Breast epithelium (tissue), 3 donors: Measurements from ENCODE around the gene IRF1.

Experiments used
- POLR2A ChIP-seq: fragments of 450-650 bp; IDR thresholded peaks from one replicate; pipeline ENCODE4 v1.6.1; 2016; ENCODE audit warnings: antibody characterized with exemption, mild to moderate bottlenecking, moderate library complexity
- POLR2AphosphoS5 ChIP-seq, 3 donors: sonication (generic); formaldehyde crosslinking; IDR thresholded peaks; one replicate each; pipeline ENCODE4 v1.6.1; 2017; ENCODE audit warnings: antibody characterized with exemption in 3 of 3
- TF ChIP-seq, protein P1 (sequence below), 3 donors: fragments of 450-650 bp; IDR thresholded peaks; one replicate each; pipeline ENCODE4 v1.5.1; 2016 to 2017; ENCODE audit warnings: antibody characterized with exemption in 3 of 3, mild to moderate bottlenecking in 3 of 3, moderate library complexity in 3 of 3

DNA sequence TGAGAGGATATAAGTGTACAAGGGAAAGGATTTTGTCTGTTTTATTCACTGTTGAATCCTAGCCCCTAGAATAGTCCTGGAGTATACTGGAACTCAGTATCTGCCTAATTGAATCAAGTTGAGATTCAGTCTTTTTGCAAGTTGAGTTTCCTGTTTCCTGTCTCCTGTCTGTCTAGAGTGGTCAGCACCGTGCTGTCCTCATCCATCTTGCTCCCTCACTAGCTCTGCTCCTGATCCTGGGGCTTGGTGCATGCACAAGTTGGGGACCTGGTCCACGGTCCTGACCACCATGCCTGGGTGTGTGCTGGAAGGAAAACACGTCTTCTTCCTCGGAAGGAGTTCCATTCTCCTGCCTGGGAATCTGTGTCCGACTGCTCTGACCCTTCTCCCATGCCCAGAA, 49.6 kb upstream of the IRF1 start:
- TF ChIP-seq, protein P1, sequence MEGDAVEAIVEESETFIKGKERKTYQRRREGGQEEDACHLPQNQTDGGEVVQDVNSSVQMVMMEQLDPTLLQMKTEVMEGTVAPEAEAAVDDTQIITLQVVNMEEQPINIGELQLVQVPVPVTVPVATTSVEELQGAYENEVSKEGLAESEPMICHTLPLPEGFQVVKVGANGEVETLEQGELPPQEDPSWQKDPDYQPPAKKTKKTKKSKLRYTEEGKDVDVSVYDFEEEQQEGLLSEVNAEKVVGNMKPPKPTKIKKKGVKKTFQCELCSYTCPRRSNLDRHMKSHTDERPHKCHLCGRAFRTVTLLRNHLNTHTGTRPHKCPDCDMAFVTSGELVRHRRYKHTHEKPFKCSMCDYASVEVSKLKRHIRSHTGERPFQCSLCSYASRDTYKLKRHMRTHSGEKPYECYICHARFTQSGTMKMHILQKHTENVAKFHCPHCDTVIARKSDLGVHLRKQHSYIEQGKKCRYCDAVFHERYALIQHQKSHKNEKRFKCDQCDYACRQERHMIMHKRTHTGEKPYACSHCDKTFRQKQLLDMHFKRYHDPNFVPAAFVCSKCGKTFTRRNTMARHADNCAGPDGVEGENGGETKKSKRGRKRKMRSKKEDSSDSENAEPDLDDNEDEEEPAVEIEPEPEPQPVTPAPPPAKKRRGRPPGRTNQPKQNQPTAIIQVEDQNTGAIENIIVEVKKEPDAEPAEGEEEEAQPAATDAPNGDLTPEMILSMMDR (IDR thresholded peaks at IDR 0.05): no peak
- TF ChIP-seq POLR2AphosphoS5 (IDR thresholded peaks at IDR 0.05): no peak
- no peak for TF ChIP-seq POLR2A
